ENCODE measurements around the gene IFITM5. TPM values are rescaled to one million over a fixed set of nuclear protein-coding genes. Genes with fewer than 3 reads are reported as not detected.

The IFITM5 gene
- total RNA-seq, 1 donor from 2014 or later: not detected

GRCh38 chr11:292211-293121, 6.9 kb downstream of the IFITM5 start:
- no peak for DNase-seq (ENCODE audit: extremely low spot score in 2 of 2)
- Histone ChIP-seq H3K4me3 (no peak overlapping the region), H3K36me3 (no peaks in the 10 kb centered on the region), H3K4me1 (peaks cover 26% of the 10 kb centered on the region), H3K9me3 (no peaks in the 10 kb centered on the region), H3K27me3 (no peaks in the 10 kb centered on the region), H3K27ac (no peak overlapping the region)
- TF ChIP-seq POLR2A (IDR thresholded peaks at IDR 0.05) (no peak), POLR2AphosphoS5 (IDR thresholded peaks at IDR 0.05; ENCODE audit: insufficient read depth in 1 of 2, low read depth in 1 of 2) (no peak), CTCF (IDR thresholded peaks at IDR 0.05) (no peak)
- intact Hi-C loops (cut with DNase I): no loop called here

GRCh38 chr11:291281-292210, 7.8 kb downstream of the IFITM5 start:
- no peaks in the 10 kb centered on the region for H3K9me3 ChIP-seq
- TF ChIP-seq POLR2AphosphoS5 (IDR thresholded peaks at IDR 0.05; ENCODE audit: insufficient read depth in 1 of 2, low read depth in 1 of 2) (no peak), POLR2A (IDR thresholded peaks at IDR 0.05) (no peak), CTCF (IDR thresholded peaks at IDR 0.05) (no peak)
- intact Hi-C loops (cut with DNase I): no loop called here
- no peaks in the 10 kb centered on the region for H3K27me3 ChIP-seq
- no peak overlapping the region for H3K4me3 ChIP-seq
- no peaks in the 10 kb centered on the region for H3K36me3 ChIP-seq
- peaks cover 19% of the 10 kb centered on the region for H3K4me1 ChIP-seq
- DNase-seq (ENCODE audit: extremely low spot score in 2 of 2): no peak
- no peak overlapping the region for H3K27ac ChIP-seq

GRCh38 chr11:290621-291231, 8.6 kb downstream of the IFITM5 start:
- DNase-seq (ENCODE audit: extremely low spot score in 2 of 2): no peak
- no peaks in the 10 kb centered on the region for H3K9me3 ChIP-seq
- TF ChIP-seq POLR2AphosphoS5 (IDR thresholded peaks at IDR 0.05; ENCODE audit: insufficient read depth in 1 of 2, low read depth in 1 of 2) (no peak), POLR2A (IDR thresholded peaks at IDR 0.05) (no peak), CTCF (IDR thresholded peaks at IDR 0.05) (no peak)
- no peaks in the 10 kb centered on the region for H3K27me3 ChIP-seq
- H3K36me3 ChIP-seq: no peaks in the 10 kb centered on the region
- intact Hi-C loops (cut with DNase I): no loop called here
- peaks cover 19% of the 10 kb centered on the region for H3K4me1 ChIP-seq
- H3K27ac ChIP-seq: no peak overlapping the region
- no peak overlapping the region for H3K4me3 ChIP-seq

GRCh38 chr11:289712-290620, 9.4 kb downstream of the IFITM5 start:
- intact Hi-C loops (cut with DNase I): no loop called here
- Histone ChIP-seq H3K27me3 (no peaks in the 10 kb centered on the region), H3K36me3 (no peaks in the 10 kb centered on the region), H3K9me3 (no peaks in the 10 kb centered on the region), H3K27ac (peak overlapping the region; percentile 76), H3K4me3 (peak overlapping the region; percentile 73), H3K4me1 (peaks cover 19% of the 10 kb centered on the region)
- TF ChIP-seq POLR2AphosphoS5 (IDR thresholded peaks at IDR 0.05; ENCODE audit: insufficient read depth in 1 of 2, low read depth in 1 of 2) (no peak), CTCF (IDR thresholded peaks at IDR 0.05) (no peak), POLR2A (IDR thresholded peaks at IDR 0.05) (no peak)
- no peak for DNase-seq (ENCODE audit: extremely low spot score in 2 of 2)
